NCI-H2196 treated with DMSO at 0.1 percent for 48 hours (cell line): Measurements from ENCODE around the gene STOML2.
A peak's percentile ranks its signal among the peaks of the same experiment; 100 is the strongest.

Experiments
- DNase-seq: peaks from one replicate; lab custom pipeline; 2025; ENCODE audit not compliant: unreplicated experiment; lab: John Stamatoyannopoulos, UW

STOML2 gene

GRCh38 chr9:35072461-35073278 lies 30.3 kb downstream of the STOML2 start, which contains the start of gene VCP:
TSS of gene VCP (minus strand) at chr9:35072625. CDS start at chr9:35072353, 272 bp downstream.
- DNase-seq = peak; percentile 98

DNA sequence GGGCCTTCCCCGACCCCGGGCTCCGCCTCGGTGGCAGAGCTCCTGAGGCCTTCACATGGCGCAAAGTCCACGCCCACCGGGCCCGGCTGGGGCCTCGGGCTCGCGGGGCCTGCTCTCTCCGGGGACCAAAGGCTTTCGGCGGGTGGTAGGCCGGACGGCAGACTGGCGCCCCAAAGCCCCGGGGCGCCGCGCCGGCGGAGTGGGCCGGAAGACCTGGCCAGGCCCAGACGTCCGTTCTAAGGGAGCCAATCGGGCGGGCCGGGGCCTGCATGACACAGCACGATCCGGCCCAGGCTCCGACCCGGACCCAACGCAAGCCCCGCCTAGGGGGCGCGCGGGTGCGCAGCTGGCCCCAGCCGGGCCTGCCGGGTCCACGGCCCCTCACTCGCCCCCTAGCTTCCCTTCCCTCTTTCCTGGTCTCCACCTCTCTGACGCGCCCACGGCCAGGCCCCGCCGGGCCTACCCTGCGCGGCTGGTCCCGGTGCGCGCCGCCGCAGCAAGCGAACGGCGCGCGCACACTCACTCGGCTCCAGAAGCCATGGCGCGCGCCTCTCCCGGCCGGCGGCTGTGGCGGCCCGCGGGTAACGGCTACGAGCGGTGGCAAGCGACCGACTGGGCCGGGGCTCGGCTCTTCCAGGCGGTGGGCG lies 31.0 kb downstream of the STOML2 start:
- DNase-seq = peak; percentile 62

GRCh38 chr9:35070823-35071813 lies 31.8 kb downstream of the STOML2 start:
- DNase-seq = no peak

- no peak for DNase-seq
Observed at GRCh38 chr9:35069020-35069419, 33.9 kb downstream of the STOML2 start.

GRCh38 chr9:35067056-35067455 lies 35.9 kb downstream of the STOML2 start:
- DNase-seq = no peak

DNA sequence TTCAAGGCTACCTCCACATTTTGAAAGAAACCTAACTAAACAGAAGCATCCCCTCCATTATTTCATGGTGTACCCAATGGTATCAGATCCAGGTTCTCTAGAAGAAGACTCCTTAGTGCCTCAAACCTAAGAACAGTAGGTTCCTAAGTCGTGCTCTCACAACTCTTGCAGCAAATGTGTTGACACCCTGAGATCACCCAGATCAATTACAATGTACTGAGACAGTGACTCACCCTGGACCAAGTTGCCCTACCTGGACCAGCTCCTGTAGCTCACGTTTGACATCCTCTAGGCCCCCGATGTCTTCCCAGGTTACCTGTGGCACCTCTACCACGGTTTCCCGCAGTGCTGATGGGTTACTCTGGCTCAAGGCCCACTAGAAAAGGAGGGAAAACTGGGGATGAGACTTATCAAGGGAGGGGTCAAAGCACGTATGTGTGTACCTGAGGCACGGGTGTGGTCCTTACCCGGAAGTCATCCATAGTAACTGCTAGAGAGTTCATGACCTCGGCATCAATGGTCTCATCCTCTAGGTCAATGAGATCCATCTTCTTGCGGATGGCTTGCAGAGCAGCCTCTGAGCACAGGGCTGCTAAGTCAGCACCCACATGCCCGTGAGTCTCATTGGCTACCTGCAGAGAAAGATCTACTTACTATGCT lies 42.3 kb downstream of the STOML2 start:
- no peak for DNase-seq

DNA sequence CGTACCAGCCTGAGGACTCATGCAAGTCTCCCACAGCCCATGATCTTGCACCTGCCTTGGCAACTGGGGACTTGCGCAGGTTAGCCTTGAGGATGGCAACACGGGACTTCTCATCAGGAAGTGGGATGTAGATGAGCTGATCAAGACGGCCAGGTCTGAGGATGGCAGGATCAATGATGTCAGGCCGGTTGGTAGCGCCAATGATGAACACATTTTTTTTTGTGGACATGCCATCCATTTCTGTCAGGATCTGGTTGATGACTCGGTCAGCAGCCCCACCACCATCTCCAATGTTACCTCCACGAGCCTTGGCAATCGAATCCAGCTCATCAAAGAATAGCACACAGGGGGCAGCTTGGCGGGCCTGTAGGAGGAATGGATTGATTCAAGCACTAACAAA lies 43.5 kb downstream of the STOML2 start:
- DNase-seq = no peak

GRCh38 chr9:35057271-35057620 lies 45.7 kb downstream of the STOML2 start:
- no peak for DNase-seq

GRCh38 chr9:35056571-35057270 lies 46.2 kb downstream of the STOML2 start:
- DNase-seq = no peak

DNA sequence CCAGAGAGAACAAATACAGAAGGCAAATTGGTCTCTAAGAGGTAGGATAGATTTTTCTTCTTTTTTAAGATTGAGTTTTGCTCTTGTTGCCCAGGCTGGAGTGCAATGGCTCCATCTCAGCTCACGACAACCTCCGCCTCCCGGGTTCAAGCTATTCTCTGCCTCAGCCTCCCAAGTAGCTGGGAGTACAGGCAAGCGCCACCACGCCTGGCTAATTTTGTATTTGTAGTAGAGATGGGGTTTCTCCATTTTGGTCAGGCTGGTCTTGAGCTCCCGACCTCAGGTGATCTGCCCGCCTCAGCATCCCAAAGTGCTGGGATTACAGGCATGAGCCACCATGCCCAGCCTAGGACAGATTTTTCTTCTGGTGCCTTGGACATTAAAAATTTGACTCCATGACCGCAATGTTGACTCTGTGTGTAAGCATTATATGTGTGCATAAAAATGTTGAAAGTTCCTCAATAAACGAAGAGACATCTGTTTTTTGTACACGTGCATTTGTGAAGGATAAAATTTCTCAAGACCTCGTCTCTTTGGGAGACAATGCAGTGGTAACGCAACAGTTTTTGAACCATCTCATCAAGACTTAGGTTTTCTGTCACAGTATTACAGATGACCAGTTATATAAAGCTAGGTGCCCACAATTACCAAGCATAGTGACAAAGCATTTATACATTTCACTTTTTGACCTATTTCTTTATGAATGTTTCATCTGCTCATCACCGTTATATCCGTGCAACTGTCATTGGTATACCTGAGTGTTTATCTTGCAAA lies 47.9 kb downstream of the STOML2 start:
- DNase-seq = no peak

DNA sequence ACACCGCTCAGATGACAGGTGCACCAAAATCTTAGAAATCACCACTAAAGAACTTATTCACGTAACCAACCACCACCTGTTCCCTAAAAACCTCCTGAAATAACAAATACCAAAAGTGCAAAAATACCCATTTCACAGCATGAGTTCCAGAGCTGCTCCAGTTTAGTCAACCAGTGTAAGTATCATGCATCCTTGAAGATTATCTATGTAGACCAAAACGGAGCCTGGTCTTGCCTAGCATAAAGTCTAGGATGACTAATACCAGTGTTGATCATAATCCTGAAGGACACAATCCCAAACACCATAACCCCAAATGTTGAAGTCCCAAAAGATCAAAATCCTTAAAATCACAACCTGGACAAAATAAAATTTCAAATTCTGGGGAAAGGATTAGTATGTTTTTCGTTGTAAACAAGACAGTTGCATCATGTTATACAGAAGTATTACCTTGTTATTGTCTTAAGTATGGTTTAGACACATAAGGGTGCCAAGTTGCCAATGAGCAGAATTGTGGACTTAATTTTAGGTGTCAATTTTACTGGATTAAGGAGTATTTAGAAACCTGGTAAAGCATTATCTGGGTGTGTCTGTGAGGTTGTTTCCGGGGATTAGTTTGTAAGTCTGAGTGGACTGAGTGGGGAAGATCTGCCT lies 48.6 kb downstream of the STOML2 start:
- DNase-seq = no peak

DNA sequence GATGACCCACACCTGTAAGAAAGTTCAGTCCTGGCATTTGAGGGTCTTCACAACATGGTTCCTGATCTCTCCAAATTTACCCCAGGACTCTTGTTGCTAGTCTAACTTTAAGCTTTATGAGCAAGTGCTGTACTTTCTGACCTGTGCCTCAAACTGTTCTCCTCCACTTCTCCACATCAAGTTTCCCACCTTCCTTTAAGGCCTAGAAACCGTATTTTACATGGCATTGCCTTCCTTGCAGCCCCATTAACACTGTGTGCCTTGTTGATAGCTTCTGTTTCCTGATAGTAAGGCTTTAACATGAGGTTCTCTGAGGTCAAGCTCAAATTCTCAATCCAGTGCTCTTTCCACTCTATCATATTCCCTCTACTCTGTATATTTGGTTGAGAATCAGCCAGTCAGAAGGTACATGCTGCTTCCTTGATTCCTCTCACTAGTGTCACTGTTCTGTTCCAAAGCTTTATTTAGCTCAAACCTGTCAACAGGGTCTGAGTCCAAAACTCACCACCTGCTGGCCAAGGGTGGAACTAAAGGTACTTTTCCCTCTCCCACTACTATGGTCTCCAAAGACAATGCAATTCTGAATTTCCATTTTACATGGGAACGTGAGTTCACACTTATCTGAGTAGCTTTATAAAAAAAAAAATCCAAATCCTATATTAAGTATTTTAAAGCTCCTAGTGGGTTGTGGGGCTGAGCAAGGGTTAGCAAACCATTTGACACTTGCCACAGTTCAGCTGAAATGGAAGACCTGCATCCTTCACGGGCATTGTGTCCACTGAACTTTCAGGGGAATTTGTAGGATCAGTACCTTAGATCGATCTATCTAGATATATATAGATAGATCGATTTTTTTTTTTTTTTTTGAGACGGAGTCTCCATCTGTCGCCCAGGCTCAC lies 51.6 kb downstream of the STOML2 start:
- DNase-seq = no peak
